Natural killer cell (primary cell): ENCODE results near the gene EIPR1. TPM values are rescaled to one million over a fixed set of nuclear protein-coding genes. Genes with fewer than 3 reads are reported as not detected.

Experiments
- ATAC-seq, 3 donors: fragments of 150-1000 bp in 2 of 3; fragments of 200-7000 bp in 1 of 3; cut with Tn5 transposase; 1 replicate in 1 of 3; 2 replicates in 2 of 3; pipeline ENCODE4 v1.10.0; 2021; ENCODE audit warnings: mild to moderate bottlenecking in 2 of 3, moderate library complexity in 2 of 3
- DNase-seq, 2 donors: peaks; one replicate each; pipeline versions ENCODE4 v3.0.0 to v3.0.0-alpha.2; 2013 to 2021; ENCODE audit warnings: mixed read lengths in 1 of 2
- H3K27ac ChIP-seq: one replicate; pipeline ENCODE4 v1.5.1; 2013; ENCODE audit warnings: mild to moderate bottlenecking, low read length
- H3K27me3 ChIP-seq: one replicate; pipeline ENCODE4 v1.6.1; 2013; ENCODE audit warnings: low read length; ENCODE audit not compliant: control insufficient read depth, insufficient read depth
- H3K36me3 ChIP-seq: one replicate; pipeline ENCODE4 v1.6.1; 2013; ENCODE audit warnings: low read length; ENCODE audit not compliant: control insufficient read depth, insufficient read depth
- H3K4me1 ChIP-seq: one replicate; pipeline ENCODE4 v1.6.1; 2013; ENCODE audit warnings: low read length; ENCODE audit not compliant: control insufficient read depth, insufficient read depth
- H3K4me3 ChIP-seq: one replicate; pipeline ENCODE4 v1.5.1; 2013; ENCODE audit warnings: low read length
- H3K9me3 ChIP-seq: one replicate; pipeline ENCODE4 v1.6.1; 2013; ENCODE audit warnings: low read length; ENCODE audit not compliant: control insufficient read depth, insufficient read depth
- H3K27ac Mint-ChIP-seq, 2 donors: one replicate each; pipeline ENCODE4 v1.8.0; 2022; ENCODE audit warnings: mild to moderate bottlenecking in 2 of 2, mixed read lengths in 2 of 2, moderate library complexity in 1 of 2
- H3K27me3 Mint-ChIP-seq, 2 donors: one replicate each; pipeline ENCODE4 v1.8.0; 2022; ENCODE audit warnings: low read depth in 2 of 2, mixed read lengths in 2 of 2
- H3K36me3 Mint-ChIP-seq: one replicate; pipeline ENCODE4 v1.8.0; 2022; ENCODE audit warnings: mixed read lengths
- H3K4me1 Mint-ChIP-seq, 2 donors: one replicate each; pipeline ENCODE4 v1.8.0; 2022; ENCODE audit warnings: mixed read lengths in 2 of 2
- H3K4me3 Mint-ChIP-seq: one replicate; pipeline ENCODE4 v1.8.0; 2022; ENCODE audit warnings: mild to moderate bottlenecking, moderate library complexity, mixed read lengths
- H3K9me3 Mint-ChIP-seq, 2 donors: one replicate each; pipeline ENCODE4 v1.8.0; 2022; ENCODE audit warnings: mixed read lengths in 2 of 2
- CTCF ChIP-seq: fragments of 200-600 bp; IDR thresholded peaks from one replicate; pipeline ENCODE4 v1.8.0; 2022; ENCODE audit warnings: antibody characterized with exemption
- WGBS: methylation state at CpG from one replicate; pipeline ENCODE4 v1.1.7; 2013; ENCODE audit warnings: missing lambda C conversion rate; ENCODE audit not compliant: insufficient coverage; 5-methylcytosine and 5-hydroxymethylcytosine counted together
- intact Hi-C: fragments of 100-400 bp; cut with micrococcal nuclease; formaldehyde crosslinking; loops from one replicate; pipeline ENCODE4 v1.14.2; 2022
- total RNA-seq, 4 donors: library from RNA; stranded (reverse); fragments of 120-200 nt in 1 of 4; gene quantifications; one replicate each; pipeline versions ENCODE4 v1.2.3 to v1.2.4, GENCODE V29; 2013 to 2022

The EIPR1 gene
- total RNA-seq, 3 donors from 2014 or later (not counting 1 experiment from before 2014, with no cell fraction given), result 26.8 to 28.8 (median 27.9) TPM

- WGBS, result 97% methylated on average over 8 of the region's 8 CpGs
Observed at GRCh38 chr2:3270095-3270478, 107.5 kb downstream of the EIPR1 start.

DNA sequence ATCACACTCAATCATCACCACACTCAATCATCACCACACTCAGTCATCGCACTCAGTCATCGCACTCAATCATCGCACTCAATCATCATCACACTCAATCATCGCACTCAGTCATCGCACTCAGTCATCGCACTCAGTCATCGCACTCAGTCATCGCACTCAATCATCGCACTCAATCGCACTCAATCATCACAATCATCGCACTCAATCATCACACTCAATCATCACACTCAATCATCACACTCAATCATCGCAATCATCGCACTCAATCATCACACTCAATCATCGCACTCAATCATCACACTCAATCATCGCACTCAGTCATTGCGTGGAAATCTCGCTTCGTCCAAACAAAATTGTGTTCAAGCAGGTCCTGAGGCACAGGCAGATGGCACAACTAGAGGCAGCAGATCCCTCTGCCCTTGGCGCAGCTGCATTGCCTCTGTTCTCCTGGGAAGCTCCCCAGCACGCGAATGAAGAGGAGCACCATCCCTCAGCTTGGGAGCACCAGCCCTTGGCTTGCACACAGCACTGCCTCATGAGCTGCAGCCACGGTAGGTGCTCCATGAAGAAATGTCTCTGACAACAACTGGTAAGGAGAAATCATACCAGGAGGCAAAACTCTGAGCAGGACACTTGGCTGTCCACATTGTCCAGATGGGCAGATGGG, 108.1 kb downstream of the EIPR1 start:
- H3K4me1 Mint-ChIP-seq, result peaks cover 17 to 33% of the 10 kb centered on the region in 2 donors
- no peak overlapping the region for H3K4me3 Mint-ChIP-seq
- TF ChIP-seq CTCF, result no peak
- Histone ChIP-seq H3K4me3 (no peak overlapping the region), H3K27ac (no peak overlapping the region), H3K27me3 (no peaks in the 10 kb centered on the region), H3K9me3 (no peaks in the 10 kb centered on the region), H3K36me3 (no peaks in the 10 kb centered on the region), H3K4me1 (peaks cover 16% of the 10 kb centered on the region)
- H3K36me3 Mint-ChIP-seq, result peaks cover 2% of the 10 kb centered on the region
- 91% methylated on average over 15 of the region's 22 CpGs for whole genome bisulfite sequencing
- no peak overlapping the region for H3K27ac Mint-ChIP-seq
- no peak for ATAC-seq
- intact Hi-C loops, result no loop called here
- no peaks in the 10 kb centered on the region for H3K27me3 Mint-ChIP-seq
- no peak for DNase-seq
- H3K9me3 Mint-ChIP-seq, result peaks cover 0 to 1% of the 10 kb centered on the region in 2 donors

More at GRCh38 chr2:3270095-3270478, 107.5 kb downstream of the EIPR1 start:
- H3K9me3 Mint-ChIP-seq, result peaks cover 4 to 7% of the 10 kb centered on the region in 2 donors
- no peaks in the 10 kb centered on the region for H3K27me3 Mint-ChIP-seq
- H3K27ac Mint-ChIP-seq, result no peak overlapping the region
- intact Hi-C loops, result no loop called here
- TF ChIP-seq CTCF, result no peak
- H3K36me3 Mint-ChIP-seq, result peaks cover 7% of the 10 kb centered on the region
- DNase-seq, result no peak
- no peak overlapping the region for H3K27ac ChIP-seq
- H3K9me3 ChIP-seq, result no peaks in the 10 kb centered on the region
- no peak for ATAC-seq
- no peaks in the 10 kb centered on the region for H3K36me3 ChIP-seq
- no peak overlapping the region for H3K4me3 Mint-ChIP-seq
- H3K4me3 ChIP-seq, result no peak overlapping the region
- H3K27me3 ChIP-seq, result no peaks in the 10 kb centered on the region
- peaks cover 14 to 31% of the 10 kb centered on the region in 2 donors for H3K4me1 Mint-ChIP-seq
- peaks cover 16% of the 10 kb centered on the region for H3K4me1 ChIP-seq

GRCh38 chr2:3268705-3269029, 109.0 kb downstream of the EIPR1 start:
- no peak overlapping the region for H3K4me3 ChIP-seq
- no peak overlapping the region for H3K27ac Mint-ChIP-seq
- DNase-seq, result no peak
- H3K27me3 Mint-ChIP-seq, result no peaks in the 10 kb centered on the region
- H3K4me1 Mint-ChIP-seq, result peaks cover 17 to 28% of the 10 kb centered on the region in 2 donors
- H3K9me3 ChIP-seq, result no peaks in the 10 kb centered on the region
- H3K27ac ChIP-seq, result no peak overlapping the region
- no peaks in the 10 kb centered on the region for H3K9me3 Mint-ChIP-seq
- H3K4me3 Mint-ChIP-seq, result no peak overlapping the region
- no peaks in the 10 kb centered on the region for H3K27me3 ChIP-seq
- H3K36me3 ChIP-seq, result no peaks in the 10 kb centered on the region
- intact Hi-C loops, result no loop called here
- H3K36me3 Mint-ChIP-seq, result no peaks in the 10 kb centered on the region
- ATAC-seq, result no peak
- H3K4me1 ChIP-seq, result peaks cover 16% of the 10 kb centered on the region
- no peak for TF ChIP-seq CTCF
- 91% methylated on average over 5 of the region's 6 CpGs for WGBS
